Cortex of kidney (tissue), 1 donor: Measurements from ENCODE around the gene RPS21.
A peak's percentile ranks its signal among the peaks of the same experiment; 100 is the strongest.

Experiments used
- DNase-seq: peaks from one replicate; lab custom pipeline; 2025; lab: John Stamatoyannopoulos, UW

Gene RPS21

GRCh38 chr20:62396367-62397239, 9.7 kb downstream of the RPS21 start:
- no peak for DNase-seq

GRCh38 chr20:62398120-62398821, 11.4 kb downstream of the RPS21 start:
- no peak for DNase-seq

- no peak for DNase-seq
Observed at GRCh38 chr20:62400021-62400420, 13.1 kb downstream of the RPS21 start.

GRCh38 chr20:62400541-62400940, 13.6 kb downstream of the RPS21 start:
- DNase-seq, result no peak

GRCh38 chr20:62401331-62401779, 14.5 kb downstream of the RPS21 start:
- no peak for DNase-seq

- DNase-seq, result no peak
Observed at GRCh38 chr20:62402456-62403150, 15.7 kb downstream of the RPS21 start.

- no peak for DNase-seq
Observed at GRCh38 chr20:62403331-62403730, 16.4 kb downstream of the RPS21 start.

GRCh38 chr20:62404112-62404665, 17.3 kb downstream of the RPS21 start:
- no peak for DNase-seq

GRCh38 chr20:62404761-62405107, 17.8 kb downstream of the RPS21 start:
- DNase-seq, result no peak

- DNase-seq, result no peak
Observed at GRCh38 chr20:62405108-62405980, 18.4 kb downstream of the RPS21 start.

GRCh38 chr20:62405981-62406513, 19.1 kb downstream of the RPS21 start:
- no peak for DNase-seq

GRCh38 chr20:62406635-62407176, 19.8 kb downstream of the RPS21 start:
- DNase-seq, result no peak

- peak; percentile 79 for DNase-seq
Observed at GRCh38 chr20:62407221-62407992, 20.5 kb downstream of the RPS21 start, which contains the start of gene CABLES2. TSS of gene CABLES2 (minus strand) at chr20:62407285. CDS start at chr20:62407276, 9 bp downstream.

- DNase-seq, result no peak
Observed at GRCh38 chr20:62408055-62408454, 21.2 kb downstream of the RPS21 start.

- no peak for DNase-seq
Observed at GRCh38 chr20:62408640-62409039, 21.7 kb downstream of the RPS21 start.

- no peak for DNase-seq
Observed at GRCh38 chr20:62409086-62409853, 22.4 kb downstream of the RPS21 start.

GRCh38 chr20:62409931-62410745, 23.2 kb downstream of the RPS21 start:
- DNase-seq, result no peak
